D721Med (cell line): Measurements from ENCODE around the gene FERMT3.

ENCODE experiments used
- DNase-seq: peaks from one replicate; pipeline ENCODE4 v3.0.0; 2011; ENCODE audit warnings: low spot score; ENCODE audit not compliant: insufficient read length
- FAIRE-seq: peaks from 2 replicates; lab custom pipeline; 2011; peaks lifted over from hg19 to GRCh38; lab: Jason Lieb, UNC
- CTCF ChIP-seq: IDR thresholded peaks from 2 replicates; pipeline ENCODE4 v1.5.1; 2012; ENCODE audit warnings: mild to moderate bottlenecking, control low read depth; ENCODE audit not compliant: insufficient read depth; ENCODE audit errors: missing control alignments

The FERMT3 gene

GRCh38 chr11:64232182-64232966 is 25.9 kb downstream of the FERMT3 start:
- FAIRE-seq = no peak
- no peak for TF ChIP-seq CTCF
- DNase-seq = no peak

GRCh38 chr11:64232967-64233315 is 26.4 kb downstream of the FERMT3 start:
- FAIRE-seq = no peak
- DNase-seq = no peak
- TF ChIP-seq CTCF = no peak

GRCh38 chr11:64233913-64234586 is 27.5 kb downstream of the FERMT3 start, which contains the start of gene VEGFB:
Gene VEGFB (plus strand): TSS chr11:64234584. CDS start chr11:64234834, 250 bp downstream.
- DNase-seq (peak; percentile 82), FAIRE-seq (no peak)
- TF ChIP-seq CTCF = no peak

GRCh38 chr11:64234647-64235379 is 28.3 kb downstream of the FERMT3 start:
- FAIRE-seq = no peak
- no peak for TF ChIP-seq CTCF
- DNase-seq = no peak

- TF ChIP-seq CTCF = no peak
- DNase-seq (no peak), FAIRE-seq (no peak)
Measured at GRCh38 chr11:64235437-64236161, 29.1 kb downstream of the FERMT3 start.

- no peak for FAIRE-seq
Measured at GRCh38 chr11:64237484-64237951, 31.0 kb downstream of the FERMT3 start.

More at GRCh38 chr11:64237484-64237951, 31.0 kb downstream of the FERMT3 start:
- no peak for DNase-seq
- TF ChIP-seq CTCF = no peak
